T-helper 2 cell treated with Interferon-gamma antibody and Interleukin-4, amounts not matched to agents 5 μg/mL and 100 μg/mL, for 36 hours (primary cell): ENCODE results near the gene SNCG.

Experiments used
- DNase-seq: peaks from one replicate; pipeline ENCODE4 v3.0.0; 2021; ENCODE audit warnings: low spot score
- H3K27ac Mint-ChIP-seq: one replicate; pipeline ENCODE4 v1.8.0; 2021; ENCODE audit warnings: mild to moderate bottlenecking, mixed read lengths
- H3K27me3 Mint-ChIP-seq: one replicate; pipeline ENCODE4 v1.8.0; 2021; ENCODE audit warnings: low read depth, mixed read lengths
- H3K36me3 Mint-ChIP-seq: one replicate; pipeline ENCODE4 v1.8.0; 2021; ENCODE audit warnings: low read depth, mixed read lengths
- H3K4me1 Mint-ChIP-seq: one replicate; pipeline ENCODE4 v1.8.0; 2021; ENCODE audit warnings: low read depth, mixed read lengths
- H3K4me3 Mint-ChIP-seq: one replicate; pipeline ENCODE4 v1.8.0; 2022; ENCODE audit warnings: mild to moderate bottlenecking, moderate library complexity, mixed read lengths
- H3K9me3 Mint-ChIP-seq: one replicate; pipeline ENCODE4 v1.8.0; 2021; ENCODE audit warnings: mixed read lengths

The SNCG gene

DNA sequence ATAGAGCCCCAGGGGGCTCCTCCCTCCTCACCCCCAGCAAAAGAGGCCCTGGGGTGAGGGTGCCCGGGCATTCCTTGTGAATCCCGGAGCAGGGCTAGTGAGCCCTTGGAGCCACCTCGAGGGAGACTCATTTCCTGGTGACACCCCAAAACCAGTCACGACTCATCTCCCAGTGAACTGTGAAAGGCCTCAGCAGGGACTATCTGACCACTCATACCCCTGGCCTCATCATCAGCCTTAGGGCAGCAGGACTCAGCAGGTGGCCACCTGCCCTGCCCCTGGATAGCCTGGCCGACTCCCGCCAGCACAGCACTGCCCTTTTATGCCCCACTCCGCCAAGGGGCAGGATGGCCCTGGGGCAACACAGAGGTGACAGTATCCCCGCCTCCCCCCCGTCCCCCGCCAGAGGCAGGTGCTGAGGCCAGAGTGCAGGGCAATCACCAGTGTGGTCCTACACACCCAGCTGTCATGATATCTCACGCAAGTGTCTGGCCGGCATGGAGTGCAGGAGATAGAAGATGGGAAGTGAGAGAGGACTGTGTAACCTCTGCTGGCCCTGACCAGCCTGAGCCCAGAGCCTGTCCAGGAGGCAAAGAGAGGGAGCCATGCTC is 3.2 kb downstream of the SNCG start:
- H3K27ac Mint-ChIP-seq: no peak overlapping the region
- H3K9me3 Mint-ChIP-seq: no peaks in the 10 kb centered on the region
- peaks cover 11% of the 10 kb centered on the region for H3K4me1 Mint-ChIP-seq
- no peaks in the 10 kb centered on the region for H3K36me3 Mint-ChIP-seq
- no peak overlapping the region for H3K4me3 Mint-ChIP-seq
- no peak for DNase-seq
- H3K27me3 Mint-ChIP-seq: no peaks in the 10 kb centered on the region

DNA sequence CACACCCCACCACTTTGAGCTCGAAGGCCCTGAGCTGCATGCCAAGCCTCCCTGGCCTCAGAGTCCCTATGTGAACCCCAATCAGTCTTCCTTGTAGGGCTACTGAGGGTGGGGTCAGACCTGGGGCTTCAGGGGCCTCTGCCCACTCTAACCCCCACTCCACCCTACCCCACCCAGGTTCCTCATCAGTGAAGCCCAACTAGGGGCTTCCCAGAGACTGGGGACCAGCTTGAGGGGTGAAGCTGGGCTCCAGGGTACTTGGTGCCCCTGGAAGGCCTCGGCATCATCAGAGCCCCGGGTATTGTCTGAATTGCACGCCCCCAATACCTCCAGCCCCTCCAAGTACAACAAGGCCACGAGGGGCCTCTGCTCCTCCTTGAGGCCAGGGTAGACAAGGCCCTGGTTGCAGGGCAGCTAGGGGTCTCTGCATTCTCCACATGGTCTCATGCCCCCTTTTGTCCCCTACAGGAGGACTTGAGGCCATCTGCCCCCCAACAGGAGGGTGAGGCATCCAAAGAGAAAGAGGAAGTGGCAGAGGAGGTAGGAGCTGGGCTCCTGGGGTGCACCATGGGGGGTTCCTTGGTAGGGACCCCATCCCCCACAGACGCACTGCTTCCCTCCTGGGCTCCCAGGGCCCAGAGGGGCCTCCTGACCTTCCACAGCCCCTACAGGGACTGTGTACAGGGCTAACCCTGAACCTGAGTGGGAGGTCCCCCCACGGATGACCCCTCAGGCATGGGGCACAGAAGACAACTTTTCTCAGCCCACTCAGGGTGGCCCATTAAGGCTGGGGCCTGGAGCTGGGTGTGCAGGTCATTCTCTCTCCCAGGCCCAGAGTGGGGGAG is 4.0 kb downstream of the SNCG start:
- Mint-ChIP-seq H3K27ac (no peak overlapping the region), H3K4me1 (peaks cover 13% of the 10 kb centered on the region), H3K36me3 (no peaks in the 10 kb centered on the region), H3K27me3 (no peaks in the 10 kb centered on the region), H3K9me3 (no peaks in the 10 kb centered on the region), H3K4me3 (no peak overlapping the region)
- no peak for DNase-seq

DNA sequence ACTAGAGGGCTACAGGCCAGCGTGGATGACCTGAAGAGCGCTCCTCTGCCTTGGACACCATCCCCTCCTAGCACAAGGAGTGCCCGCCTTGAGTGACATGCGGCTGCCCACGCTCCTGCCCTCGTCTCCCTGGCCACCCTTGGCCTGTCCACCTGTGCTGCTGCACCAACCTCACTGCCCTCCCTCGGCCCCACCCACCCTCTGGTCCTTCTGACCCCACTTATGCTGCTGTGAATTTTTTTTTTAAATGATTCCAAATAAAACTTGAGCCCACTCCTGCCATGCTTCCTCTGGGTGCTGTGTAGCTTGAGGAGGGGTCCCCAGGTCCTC is 4.5 kb downstream of the SNCG start:
- no peak overlapping the region for H3K27ac Mint-ChIP-seq
- peaks cover 16% of the 10 kb centered on the region for H3K4me1 Mint-ChIP-seq
- H3K9me3 Mint-ChIP-seq: no peaks in the 10 kb centered on the region
- H3K36me3 Mint-ChIP-seq: no peaks in the 10 kb centered on the region
- no peaks in the 10 kb centered on the region for H3K27me3 Mint-ChIP-seq
- no peak overlapping the region for H3K4me3 Mint-ChIP-seq
- no peak for DNase-seq

DNA sequence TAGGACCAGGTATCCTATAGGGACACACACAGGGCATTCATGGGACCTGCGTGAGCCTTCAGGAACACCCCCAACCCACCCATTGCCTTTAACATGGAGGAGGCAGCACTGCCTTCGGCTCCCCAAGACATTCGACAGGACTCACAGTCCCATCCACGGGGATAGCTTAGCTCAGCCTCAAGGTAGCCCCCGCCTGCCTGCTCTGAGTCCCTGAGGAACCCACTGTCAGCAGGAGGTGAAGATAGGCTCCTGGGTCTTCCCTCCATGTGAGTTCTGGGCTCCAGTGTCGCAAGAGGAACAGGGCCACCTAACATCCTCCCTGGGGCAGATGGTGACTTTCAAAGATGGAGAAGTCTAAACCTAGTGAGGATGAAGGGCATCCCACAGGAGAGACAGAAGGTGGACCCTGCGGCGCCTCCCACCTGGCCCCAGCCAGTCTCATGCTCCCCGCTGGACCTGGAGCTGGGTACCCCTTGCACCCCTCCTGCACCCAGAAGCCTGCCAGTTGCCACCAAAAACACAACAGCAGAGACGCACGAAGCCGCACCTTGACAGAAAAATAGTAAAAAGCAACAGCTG is 5.0 kb downstream of the SNCG start:
- no peak for DNase-seq
- Mint-ChIP-seq H3K4me1 (peaks cover 16% of the 10 kb centered on the region), H3K36me3 (no peaks in the 10 kb centered on the region), H3K27me3 (no peaks in the 10 kb centered on the region), H3K27ac (no peak overlapping the region), H3K9me3 (no peaks in the 10 kb centered on the region), H3K4me3 (no peak overlapping the region)

DNA sequence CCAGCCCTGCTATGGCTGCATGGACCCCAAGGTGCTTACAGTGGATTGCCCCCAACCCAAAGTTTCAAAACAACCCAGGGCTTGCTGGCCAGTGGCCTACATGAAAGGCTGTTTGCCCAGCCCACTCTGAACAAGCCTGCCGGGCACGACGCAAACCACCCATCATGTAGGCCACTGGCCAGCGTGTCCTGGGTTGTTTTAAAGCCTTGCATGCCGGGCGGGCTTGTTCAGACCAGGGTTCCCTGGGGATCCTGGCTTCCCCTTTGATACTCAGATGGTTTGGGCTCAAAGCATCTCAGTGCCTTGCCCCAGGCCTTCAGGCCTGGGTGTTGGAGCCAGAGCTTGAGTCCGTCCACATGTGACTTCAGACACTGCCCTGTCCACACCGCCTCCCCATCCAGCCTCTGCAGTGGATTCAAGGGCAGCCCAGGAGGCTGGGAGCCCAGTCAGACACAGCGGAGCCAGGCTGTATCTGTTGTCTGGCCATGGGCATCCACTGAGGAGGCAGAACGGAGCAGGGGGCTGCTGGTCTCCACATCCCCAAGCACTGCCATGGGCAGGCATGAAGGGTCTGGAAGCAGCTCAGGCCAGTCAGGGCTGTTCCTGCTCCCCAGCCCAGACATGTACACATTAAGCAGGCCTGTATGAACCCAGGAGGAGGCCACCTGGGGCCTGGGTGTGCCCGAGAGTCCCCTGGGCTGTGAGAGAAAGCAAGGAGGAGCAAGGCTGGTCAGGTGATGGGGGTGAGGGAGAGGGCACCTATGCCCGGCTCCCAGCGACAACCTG is 5.9 kb downstream of the SNCG start:
- Mint-ChIP-seq H3K36me3 (no peaks in the 10 kb centered on the region), H3K9me3 (no peaks in the 10 kb centered on the region), H3K27me3 (peaks cover 4% of the 10 kb centered on the region), H3K27ac (no peak overlapping the region), H3K4me1 (peaks cover 16% of the 10 kb centered on the region), H3K4me3 (no peak overlapping the region)
- no peak for DNase-seq

DNA sequence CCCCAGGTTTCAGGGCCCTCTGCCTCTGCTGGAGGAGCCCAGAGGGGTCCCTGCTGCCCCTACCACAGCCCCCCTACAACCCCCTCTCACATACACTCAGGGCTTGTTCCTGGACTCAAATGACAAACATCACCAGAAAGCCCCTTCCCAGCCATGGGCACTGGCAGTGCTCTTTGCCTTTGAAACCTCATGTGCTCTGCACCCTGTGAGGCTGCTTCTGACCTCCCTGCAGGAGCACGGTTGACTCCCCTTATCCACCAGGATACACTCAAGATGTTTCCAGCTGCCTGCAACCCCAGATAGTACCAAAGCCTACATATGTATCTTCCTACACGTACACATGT is 6.4 kb downstream of the SNCG start:
- Mint-ChIP-seq H3K36me3 (no peaks in the 10 kb centered on the region), H3K9me3 (no peaks in the 10 kb centered on the region), H3K4me3 (no peak overlapping the region), H3K27me3 (peaks cover 8% of the 10 kb centered on the region), H3K4me1 (peaks cover 16% of the 10 kb centered on the region), H3K27ac (no peak overlapping the region)
- DNase-seq: no peak

DNA sequence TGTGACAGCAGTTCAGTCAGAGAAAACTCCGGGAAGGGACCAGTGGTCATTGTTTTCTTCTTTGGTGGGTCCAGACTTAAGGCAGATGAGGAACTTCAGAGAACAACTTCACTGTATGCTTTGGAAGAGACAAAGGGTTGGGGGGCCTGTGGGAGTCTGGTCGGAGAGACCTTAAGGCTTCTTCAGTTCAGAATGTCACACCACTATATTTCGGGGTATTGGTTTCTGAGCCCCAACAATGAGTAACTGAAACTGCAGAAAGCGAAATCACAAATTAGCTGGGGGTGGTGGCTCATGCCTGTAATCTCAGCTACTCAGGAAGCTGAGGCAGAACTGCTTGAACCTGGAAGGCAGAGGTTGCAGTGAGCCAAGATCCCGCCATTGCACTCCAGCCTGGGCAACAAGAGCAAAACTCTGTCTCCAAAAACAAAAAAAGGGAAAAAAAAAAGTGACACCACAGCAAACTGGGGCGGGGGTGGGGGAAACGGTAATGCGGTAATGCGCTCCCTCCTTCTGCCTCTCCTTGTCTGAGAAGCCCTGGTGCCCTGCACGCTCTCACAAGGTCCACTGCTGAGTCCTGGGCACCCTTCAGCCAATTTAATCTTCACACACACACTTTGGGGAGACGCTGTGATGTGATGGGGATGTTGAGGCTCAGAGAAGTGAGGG is 7.7 kb downstream of the SNCG start:
- H3K27me3 Mint-ChIP-seq: peaks cover 15% of the 10 kb centered on the region
- no peaks in the 10 kb centered on the region for H3K36me3 Mint-ChIP-seq
- H3K27ac Mint-ChIP-seq: no peak overlapping the region
- H3K9me3 Mint-ChIP-seq: no peaks in the 10 kb centered on the region
- no peak for DNase-seq
- H3K4me3 Mint-ChIP-seq: peak overlapping the region; percentile 46
- H3K4me1 Mint-ChIP-seq: peaks cover 19% of the 10 kb centered on the region

DNA sequence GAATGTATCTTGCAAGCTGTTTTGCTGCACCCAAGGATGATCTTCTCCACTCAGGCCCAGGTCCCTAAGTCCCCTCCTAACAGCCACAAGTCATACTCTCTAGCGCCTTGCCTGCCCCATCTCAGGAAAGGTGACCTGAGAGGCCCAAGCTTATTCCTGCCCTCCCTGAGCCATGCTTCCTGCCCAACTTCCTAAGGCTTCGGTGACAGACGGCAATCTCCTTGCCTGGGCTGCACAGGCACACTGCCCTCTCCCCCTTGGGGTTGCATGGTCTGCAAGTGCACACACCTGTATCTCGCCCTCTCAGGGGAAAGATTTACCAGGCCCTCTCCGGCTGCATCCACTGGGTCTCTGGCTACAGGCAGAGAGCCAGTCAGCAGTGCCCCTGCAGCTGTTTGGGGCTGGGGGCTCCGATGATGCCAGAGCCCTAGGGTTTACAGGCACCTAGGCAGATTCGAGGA is 9.1 kb downstream of the SNCG start:
- no peaks in the 10 kb centered on the region for H3K9me3 Mint-ChIP-seq
- H3K27me3 Mint-ChIP-seq: peaks cover 16% of the 10 kb centered on the region
- no peaks in the 10 kb centered on the region for H3K36me3 Mint-ChIP-seq
- no peak overlapping the region for H3K27ac Mint-ChIP-seq
- no peak for DNase-seq
- H3K4me1 Mint-ChIP-seq: peaks cover 23% of the 10 kb centered on the region
- no peak overlapping the region for H3K4me3 Mint-ChIP-seq

DNA sequence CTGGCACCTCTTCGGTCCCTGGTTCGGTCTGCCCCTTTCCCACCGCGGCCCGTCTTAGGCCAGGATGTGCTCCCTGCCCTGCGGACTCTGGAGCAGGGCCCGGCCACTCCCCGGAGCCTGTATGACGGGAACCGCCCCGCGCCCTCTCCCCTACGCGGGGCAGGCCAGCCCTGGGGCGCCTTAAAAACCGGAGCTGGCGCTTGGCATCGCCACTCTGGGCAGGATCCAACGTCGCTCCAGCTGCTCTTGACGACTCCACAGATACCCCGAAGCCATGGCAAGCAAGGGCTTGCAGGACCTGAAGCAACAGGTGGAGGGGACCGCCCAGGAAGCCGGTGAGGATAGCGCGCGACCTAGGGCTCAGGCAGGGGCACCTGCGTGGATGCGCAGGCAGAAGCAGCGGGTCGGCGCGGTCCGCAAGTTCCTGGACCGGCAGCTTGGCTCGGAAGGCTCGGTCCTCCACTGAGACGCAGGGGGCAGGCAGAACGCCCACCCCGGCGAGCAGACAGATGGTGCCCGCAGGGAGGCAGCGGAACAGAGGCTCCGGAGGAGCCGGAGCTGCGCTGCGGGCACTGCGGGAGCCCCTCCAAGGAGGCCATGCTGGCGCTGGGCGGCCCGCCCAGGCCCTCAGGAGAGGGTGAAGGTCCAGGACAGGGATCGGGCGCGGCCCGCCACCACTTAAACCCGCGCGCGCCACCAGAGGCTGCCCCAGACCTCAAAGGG is 10.0 kb downstream of the SNCG start, which contains the start of gene ADIRF:
Gene ADIRF (plus strand): TSS at position 212 of the 723 bp plus-strand sequence. CDS start 63 bp downstream, at position 275.
- DNase-seq: no peak
- no peak within 1 kb of the TSS for H3K27ac Mint-ChIP-seq
- H3K4me3 Mint-ChIP-seq: no peak within 1 kb of the TSS
- H3K4me1 Mint-ChIP-seq: peaks cover 23% of the 10 kb centered on the region
- no peaks in the 10 kb centered on the region for H3K36me3 Mint-ChIP-seq
- H3K27me3 Mint-ChIP-seq: peaks cover 25% of the 10 kb centered on the region
- H3K9me3 Mint-ChIP-seq: no peaks in the 10 kb centered on the region

DNA sequence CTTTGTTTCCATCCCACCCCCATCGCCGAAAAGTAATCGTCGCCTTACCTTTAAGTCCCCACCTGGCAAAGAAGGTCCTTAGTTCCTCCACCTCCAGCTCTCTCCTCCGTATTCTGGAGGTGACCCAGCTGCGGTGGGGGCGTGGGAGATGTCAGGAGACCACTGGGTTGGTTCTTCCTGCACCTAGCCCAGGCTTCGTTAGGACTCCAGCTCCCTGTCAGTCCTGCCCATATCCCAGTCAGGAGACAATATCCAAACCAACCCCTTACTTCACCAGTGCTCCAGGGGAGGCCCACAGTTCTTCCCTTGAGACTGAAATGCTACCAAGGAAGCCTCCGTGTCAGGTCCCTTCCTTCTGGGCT is 10.6 kb downstream of the SNCG start:
- Mint-ChIP-seq H3K4me1 (peaks cover 23% of the 10 kb centered on the region), H3K27me3 (peaks cover 26% of the 10 kb centered on the region), H3K27ac (no peak overlapping the region), H3K4me3 (no peak overlapping the region), H3K9me3 (no peaks in the 10 kb centered on the region), H3K36me3 (no peaks in the 10 kb centered on the region)
- DNase-seq: no peak

DNA sequence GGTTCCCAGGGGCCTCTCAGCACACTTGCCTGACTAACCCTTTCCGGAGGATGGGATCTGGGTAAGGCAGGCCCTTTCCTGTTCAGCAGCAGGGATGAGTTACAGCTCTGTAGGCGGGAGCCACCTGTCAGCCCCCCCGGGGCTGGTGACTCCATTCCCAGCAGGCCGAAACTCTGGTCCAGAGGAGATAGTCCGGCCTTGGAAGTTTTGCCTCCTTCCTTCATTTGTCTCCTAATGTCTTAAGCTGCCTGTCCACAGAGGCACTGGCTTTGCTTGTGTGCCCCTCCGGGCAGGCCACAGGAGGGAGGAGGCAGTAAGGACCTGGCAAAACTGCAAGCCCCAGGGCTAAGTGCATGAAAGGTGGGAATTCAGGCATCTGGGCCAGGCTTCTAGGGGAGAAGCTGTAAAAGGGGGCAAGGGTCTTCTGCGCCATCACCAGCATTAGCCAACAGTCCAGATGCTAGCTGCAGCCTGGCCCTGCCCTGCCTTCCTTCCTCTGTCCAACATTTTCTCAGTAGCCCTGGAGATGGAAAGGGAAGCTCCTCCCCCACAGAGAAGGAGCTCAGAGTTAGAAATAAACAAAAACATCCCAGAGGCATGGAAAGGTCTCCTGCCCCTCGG is 11.1 kb downstream of the SNCG start:
- Mint-ChIP-seq H3K27me3 (peaks cover 31% of the 10 kb centered on the region), H3K4me3 (peak overlapping the region; percentile 25), H3K36me3 (no peaks in the 10 kb centered on the region), H3K27ac (no peak overlapping the region), H3K9me3 (no peaks in the 10 kb centered on the region), H3K4me1 (peaks cover 23% of the 10 kb centered on the region)
- DNase-seq: no peak

DNA sequence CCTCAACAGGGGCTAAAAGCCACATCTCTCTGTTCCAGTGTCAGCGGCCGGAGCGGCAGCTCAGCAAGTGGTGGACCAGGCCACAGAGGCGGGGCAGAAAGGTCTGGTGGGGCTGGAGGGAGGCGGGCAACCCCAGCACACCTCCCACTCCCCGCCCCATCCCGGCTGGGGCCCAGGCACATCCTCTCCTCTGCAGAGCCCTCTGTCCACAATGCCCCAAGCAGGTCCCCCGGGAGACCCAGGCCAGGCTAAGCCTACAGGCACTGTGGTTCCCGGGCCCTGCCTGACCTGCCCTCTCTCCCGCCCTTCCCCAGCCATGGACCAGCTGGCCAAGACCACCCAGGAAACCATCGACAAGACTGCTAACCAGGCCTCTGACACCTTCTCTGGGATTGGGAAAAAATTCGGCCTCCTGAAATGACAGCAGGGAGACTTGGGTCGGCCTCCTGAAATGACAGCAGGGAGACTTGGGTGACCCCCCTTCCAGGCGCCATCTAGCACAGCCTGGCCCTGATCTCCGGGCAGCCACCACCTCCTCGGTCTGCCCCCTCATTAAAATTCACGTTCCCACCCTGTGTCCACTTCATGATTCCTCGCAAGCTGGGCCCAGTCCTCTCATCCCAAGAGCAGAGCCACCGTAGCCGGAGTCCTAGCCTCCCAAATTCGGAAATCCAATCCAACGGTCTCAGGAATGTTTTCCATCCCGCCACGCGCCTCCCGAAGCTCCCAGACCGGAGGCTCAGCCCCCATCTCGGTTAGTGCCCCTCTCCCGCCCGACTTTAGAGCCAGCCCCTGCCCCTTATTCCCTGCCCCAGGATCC is 12.0 kb downstream of the SNCG start:
- no peaks in the 10 kb centered on the region for H3K36me3 Mint-ChIP-seq
- H3K27me3 Mint-ChIP-seq: peaks cover 33% of the 10 kb centered on the region
- peaks cover 23% of the 10 kb centered on the region for H3K4me1 Mint-ChIP-seq
- DNase-seq: no peak
- peak overlapping the region; percentile 64 for H3K27ac Mint-ChIP-seq
- peak overlapping the region; percentile 65 for H3K4me3 Mint-ChIP-seq
- H3K9me3 Mint-ChIP-seq: no peaks in the 10 kb centered on the region
